Uterus (tissue), 2 donors: ENCODE data around the gene CENPU.

Experiments
- POLR2A ChIP-seq, 2 donors: fragments of 450-650 bp; IDR thresholded peaks; one replicate each; pipeline ENCODE4 v1.6.1; 2016; ENCODE audit warnings: antibody characterized with exemption in 2 of 2, mild to moderate bottlenecking in 1 of 2, moderate library complexity in 1 of 2
- TF ChIP-seq, protein P1 (sequence below), 4 experiments: fragments of 200-600 bp in 2 of 4; fragments of 450-650 bp in 2 of 4; sonication (generic) in 2 of 4; IDR thresholded peaks; one replicate each; pipeline ENCODE4 v1.5.1; 2016 to 2019; ENCODE audit warnings: antibody characterized with exemption in 4 of 4, mild to moderate bottlenecking in 2 of 4, moderate library complexity in 1 of 4

DNA sequence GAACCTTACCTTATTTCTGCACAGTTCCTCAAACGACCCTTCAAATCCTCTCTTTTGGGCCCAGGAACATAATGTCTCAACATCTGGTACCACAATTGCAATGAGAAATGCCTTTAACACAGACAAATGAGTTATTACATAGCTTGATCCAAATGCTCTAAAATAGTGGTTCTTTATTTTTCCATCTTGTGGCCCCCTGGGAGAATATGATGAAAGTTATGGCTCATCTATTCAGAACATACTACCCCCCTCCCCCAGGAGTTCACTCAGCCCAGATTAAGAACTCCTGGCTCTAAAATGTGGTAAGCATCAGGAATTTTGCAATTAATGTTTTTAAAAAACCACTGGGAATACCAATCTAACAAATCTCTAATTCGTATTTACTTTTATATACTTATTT lies 23.9 kb upstream of the CENPU start:
- TF ChIP-seq, protein P1, sequence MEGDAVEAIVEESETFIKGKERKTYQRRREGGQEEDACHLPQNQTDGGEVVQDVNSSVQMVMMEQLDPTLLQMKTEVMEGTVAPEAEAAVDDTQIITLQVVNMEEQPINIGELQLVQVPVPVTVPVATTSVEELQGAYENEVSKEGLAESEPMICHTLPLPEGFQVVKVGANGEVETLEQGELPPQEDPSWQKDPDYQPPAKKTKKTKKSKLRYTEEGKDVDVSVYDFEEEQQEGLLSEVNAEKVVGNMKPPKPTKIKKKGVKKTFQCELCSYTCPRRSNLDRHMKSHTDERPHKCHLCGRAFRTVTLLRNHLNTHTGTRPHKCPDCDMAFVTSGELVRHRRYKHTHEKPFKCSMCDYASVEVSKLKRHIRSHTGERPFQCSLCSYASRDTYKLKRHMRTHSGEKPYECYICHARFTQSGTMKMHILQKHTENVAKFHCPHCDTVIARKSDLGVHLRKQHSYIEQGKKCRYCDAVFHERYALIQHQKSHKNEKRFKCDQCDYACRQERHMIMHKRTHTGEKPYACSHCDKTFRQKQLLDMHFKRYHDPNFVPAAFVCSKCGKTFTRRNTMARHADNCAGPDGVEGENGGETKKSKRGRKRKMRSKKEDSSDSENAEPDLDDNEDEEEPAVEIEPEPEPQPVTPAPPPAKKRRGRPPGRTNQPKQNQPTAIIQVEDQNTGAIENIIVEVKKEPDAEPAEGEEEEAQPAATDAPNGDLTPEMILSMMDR (IDR thresholded peaks at IDR 0.05) = no peak
- TF ChIP-seq POLR2A (IDR thresholded peaks at IDR 0.05) = no peak
